ENCODE measurements around the gene BACH2.
"Not testable (repeated sequence)": the region's sequence is repeated elsewhere in the genome, so short reads cannot be mapped to it uniquely, and the experiment has no call there.

The BACH2 gene

GRCh38 chr6:90151576-90152422, 144.8 kb downstream of the BACH2 start:
- no peak for DNase-seq

GRCh38 chr6:90149280-90149679, 147.4 kb downstream of the BACH2 start:
- no peak for DNase-seq

DNA sequence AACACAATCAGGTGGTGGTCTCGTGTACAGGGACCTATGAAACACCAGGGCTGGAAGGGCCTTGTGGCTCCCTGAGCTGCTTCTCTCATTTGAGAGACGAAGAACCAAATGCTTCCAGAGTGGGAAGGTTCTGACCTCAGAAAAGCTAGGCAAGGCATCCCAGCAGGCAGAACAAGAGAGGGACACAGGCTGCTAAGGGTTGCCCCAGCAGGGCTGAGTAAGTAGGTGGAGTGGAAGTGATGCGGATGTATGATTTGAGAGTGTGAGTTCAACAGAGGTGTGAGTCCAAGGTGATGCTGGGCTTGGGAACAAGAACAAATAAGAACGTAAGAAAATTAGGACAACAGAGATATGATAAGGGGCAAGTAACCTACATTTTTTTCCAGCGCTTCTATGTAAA, 147.8 kb downstream of the BACH2 start:
- no peak for DNase-seq

GRCh38 chr6:90146921-90147649, 149.6 kb downstream of the BACH2 start:
- no peak for DNase-seq

DNA sequence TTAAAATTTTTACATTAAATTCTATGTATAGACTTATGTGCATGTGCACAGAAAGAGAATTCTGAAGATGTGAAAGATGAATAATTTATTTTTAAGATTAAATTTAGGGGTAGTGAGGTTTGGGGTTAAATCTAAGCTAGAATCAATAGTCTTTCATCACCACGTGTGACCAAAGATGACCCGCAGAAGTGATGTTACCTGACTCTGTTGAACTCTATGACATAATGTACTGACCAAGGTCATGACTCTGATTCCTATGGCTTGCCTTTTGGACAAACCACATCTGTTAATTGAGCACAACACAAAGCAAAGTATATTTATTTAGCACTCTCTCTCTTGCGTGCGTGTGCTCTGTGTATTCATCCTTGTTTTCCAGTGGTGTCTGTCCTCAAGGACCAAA, 150.6 kb downstream of the BACH2 start:
- DNase-seq = no peak

DNA sequence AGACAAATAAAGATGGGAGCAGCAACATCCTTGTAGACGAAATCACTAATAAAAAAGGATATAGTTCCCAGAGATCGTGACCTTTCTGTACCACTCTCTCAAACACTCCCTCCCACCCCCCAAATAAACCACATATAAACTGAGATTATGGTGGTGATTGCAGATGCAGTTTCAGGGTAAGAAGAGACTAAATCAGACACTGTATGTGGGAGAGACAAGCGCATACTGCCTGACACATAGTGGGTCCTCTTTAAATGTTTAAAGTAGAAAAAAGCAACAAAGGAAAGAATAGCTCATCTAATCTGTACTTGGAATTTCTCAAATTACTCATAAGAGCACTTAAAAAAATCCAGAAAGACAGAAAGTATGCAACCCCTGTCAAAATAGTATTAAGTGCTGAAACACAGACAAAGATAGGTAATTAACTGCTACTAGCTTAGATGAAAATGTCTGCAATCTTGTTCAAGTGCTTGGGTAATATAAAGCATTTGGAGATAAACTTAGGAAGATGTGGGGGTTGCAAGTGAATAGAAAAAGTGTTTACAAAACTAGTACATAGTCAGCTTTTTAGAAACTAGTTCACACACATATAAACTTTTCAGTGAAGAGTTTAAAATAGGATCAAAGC, 151.6 kb downstream of the BACH2 start:
- DNase-seq = no peak

GRCh38 chr6:90144396-90144795, 152.2 kb downstream of the BACH2 start:
- no peak for DNase-seq

DNA sequence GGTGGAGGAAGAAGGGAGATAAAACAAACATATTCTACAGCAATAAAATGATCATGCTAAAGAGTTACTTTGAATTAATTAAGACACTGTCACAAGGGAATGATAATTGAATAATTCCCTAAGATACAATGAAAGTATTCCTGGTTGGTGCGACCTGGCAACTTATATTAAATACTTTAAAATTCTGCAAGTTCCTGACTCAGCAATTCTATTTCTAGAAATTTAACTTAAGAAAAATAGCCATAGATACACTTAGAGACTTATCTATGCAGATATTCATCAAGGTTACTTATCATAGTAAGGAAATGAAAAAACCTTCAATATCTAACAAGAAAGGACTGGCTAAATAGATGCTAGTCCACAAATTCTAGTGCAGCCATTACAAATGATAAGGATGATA, 156.0 kb downstream of the BACH2 start:
- no peak for DNase-seq

DNA sequence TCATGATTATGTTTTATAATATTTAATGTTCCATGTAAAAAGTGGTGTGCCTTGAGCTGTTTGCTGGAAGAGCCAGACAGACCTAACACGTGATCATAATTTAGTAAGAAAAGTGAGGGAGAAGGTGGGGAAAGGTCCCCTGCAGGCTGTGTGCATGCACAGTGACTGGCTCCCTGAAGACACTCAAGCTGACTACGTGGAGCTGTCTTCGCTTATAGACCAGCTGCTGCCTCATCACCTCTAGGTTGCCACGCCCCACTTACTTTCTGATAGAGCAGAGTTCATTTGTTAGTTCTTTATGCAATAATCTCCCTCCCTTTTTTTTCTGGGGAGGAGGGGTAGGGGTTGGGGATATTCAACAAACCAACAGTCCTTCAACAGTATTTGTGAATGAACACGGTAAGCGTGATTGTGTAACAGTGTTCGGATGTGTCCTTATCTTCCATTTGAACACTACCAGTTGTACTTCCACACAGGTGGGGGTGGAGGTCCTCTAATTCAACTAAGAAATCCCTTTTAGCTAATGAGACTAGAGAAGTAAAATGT, 157.3 kb downstream of the BACH2 start:
- DNase-seq = no peak

GRCh38 chr6:90136837-90137568, 159.6 kb downstream of the BACH2 start:
- DNase-seq = no peak

DNA sequence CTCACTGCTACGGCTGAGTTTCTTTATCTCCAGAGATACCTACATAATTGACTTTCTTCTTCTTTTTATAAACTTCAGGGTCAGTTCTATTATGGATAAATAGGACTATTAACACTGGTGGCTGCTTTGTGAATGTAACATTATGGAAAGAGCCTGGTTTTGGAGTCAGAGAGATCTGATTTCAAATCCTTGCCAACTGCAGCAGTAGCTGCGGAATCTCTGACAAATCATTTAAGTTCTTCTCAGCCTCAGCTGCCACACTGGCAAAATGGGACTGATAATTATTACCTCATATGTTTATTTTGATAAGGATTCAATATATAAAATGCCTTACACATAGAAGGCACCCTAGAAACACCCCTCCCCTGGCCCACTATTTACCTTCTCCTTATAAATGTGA, 160.5 kb downstream of the BACH2 start:
- DNase-seq = no peak

- no peak for DNase-seq
These were observed 161.0 kb downstream of the BACH2 start for GRCh38 chr6:90135667-90136066.

DNA sequence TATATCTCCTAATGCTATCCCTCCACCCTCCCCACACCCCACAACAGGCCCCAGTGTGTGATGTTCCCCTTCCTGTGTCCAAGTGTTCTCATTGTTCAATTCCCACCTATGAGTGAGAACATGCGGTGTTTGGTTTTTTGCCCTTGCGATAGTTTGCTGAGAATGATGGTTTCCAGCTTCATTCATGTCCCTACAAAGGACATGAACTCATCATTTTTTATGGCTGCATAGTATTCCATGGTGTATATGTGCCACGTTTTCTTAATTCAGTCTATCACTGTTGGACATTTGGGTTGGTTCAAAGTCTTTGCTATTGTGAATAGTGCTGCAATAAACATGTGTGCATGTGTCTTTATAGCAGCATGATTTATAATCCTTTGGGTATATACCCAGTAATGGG, 163.0 kb downstream of the BACH2 start:
- not testable (repeated sequence) for DNase-seq

- DNase-seq = no peak
These were observed 164.8 kb downstream of the BACH2 start for GRCh38 chr6:90131614-90132423.

GRCh38 chr6:90131125-90131524, 165.5 kb downstream of the BACH2 start:
- DNase-seq = no peak

DNA sequence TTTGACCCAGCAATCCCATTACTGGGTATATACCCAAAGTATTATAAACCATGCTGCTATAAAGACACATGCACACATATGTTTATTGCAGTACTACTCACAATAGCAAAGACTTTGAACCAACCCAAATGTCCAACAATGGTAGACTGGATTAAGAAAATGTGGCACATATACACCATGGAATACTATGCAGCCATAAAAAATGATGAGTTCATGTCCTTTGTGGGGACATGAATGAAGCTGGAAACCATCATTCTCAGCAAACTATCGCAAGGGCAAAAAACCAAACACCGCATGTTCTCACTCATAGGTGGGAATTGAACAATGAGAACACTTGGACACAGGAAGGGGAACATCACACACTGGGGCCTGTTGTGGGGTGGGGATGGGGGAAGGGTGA, 168.0 kb downstream of the BACH2 start:
- not testable (repeated sequence) for DNase-seq

DNA sequence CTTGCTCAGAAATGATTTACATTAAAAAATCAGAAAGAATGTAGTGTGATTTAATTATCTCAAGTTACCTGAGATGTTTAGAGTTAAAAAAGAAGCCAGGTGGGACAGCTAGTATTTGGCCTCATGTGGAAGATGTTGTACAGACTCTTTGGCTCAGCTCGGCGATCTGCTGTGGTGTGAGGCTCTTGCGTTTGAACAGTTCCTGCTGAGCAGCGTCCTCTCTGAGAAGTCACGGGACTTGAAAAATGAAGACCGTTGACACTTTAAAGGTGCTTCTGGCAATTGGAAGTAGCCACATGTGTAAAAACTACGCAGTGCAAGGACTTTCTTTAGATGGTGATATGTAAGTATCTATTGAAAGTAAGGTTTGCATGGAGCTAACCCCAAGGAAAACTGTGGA, 169.0 kb downstream of the BACH2 start:
- DNase-seq = no peak

DNA sequence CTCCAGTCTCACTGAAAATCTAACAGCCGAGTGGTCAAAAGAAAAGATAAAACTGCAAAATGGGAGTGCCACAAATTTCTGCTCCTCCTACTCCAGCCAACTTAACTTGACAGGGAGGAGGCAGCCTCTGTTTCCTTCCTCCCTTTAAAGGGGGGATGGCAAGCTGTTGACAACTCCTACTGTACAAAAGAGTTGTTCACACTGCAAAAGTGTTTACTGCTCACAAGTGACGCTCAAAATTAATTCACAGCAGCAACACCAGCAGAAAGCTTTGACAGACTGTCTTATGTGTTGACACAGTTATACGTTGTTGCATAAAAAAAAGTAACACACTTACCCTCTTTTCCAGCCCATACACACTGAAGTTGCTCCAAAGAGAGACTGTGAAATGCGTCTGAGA, 169.8 kb downstream of the BACH2 start:
- no peak for DNase-seq

- no peak for DNase-seq
These were observed 170.5 kb downstream of the BACH2 start for GRCh38 chr6:90126181-90126580.

DNA sequence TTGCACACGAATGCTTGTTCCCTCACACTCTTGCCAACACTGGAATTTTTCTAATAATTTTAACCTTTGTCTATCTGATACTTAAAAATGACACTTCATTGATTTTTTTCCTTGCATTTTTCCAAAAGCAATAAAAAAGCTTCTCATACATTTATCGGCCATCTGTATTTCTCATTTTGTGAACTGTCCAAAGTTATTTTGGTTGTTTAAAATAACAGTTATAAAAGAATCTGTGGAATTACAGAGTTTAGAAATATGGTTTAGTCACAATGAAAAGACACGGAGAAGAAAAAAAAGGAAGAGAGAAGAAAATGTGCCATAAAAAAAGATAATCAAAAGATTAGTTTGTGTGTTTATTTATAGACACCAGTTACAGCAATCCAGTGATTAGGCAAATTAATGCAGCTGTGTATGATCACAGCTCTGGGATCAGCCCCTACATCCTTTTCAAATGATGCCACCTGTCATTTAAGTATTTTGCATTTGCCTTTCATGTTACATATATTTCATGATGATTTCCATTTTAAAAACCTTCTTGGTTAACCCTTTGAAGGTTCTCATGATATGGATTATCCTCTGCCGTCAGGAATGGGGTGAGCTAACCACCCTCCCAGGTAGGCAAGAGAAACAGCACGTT, 171.7 kb downstream of the BACH2 start:
- DNase-seq = no peak

GRCh38 chr6:90123831-90124230, 172.8 kb downstream of the BACH2 start:
- DNase-seq = no peak

DNA sequence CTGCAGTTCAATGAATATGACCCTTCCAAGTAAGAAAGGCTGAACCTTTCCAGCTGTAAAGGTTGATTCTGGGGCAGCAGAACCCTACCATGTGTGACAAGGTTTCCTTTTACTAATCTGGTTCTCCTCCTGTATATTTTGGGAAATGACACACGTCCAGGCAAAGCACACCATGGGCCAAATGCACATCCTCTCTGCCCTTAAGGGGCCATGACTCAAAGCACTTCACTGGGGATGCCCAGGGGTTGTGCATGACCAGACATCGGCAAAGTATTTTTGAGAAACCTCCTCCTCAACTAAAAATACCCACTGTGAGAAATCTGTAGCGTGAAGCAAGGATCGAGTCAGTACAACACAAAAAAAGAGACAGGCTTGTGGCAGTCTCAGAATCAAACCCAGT, 174.7 kb downstream of the BACH2 start:
- no peak for DNase-seq
